ENCODE results near the gene STX2. TPM values are rescaled to one million over a fixed set of nuclear protein-coding genes. Genes with fewer than 3 reads are reported as not detected.

The STX2 gene
- total and polyA plus RNA-seq, 2 experiments from 2014 or later = 16.4 to 35.4 TPM

DNA sequence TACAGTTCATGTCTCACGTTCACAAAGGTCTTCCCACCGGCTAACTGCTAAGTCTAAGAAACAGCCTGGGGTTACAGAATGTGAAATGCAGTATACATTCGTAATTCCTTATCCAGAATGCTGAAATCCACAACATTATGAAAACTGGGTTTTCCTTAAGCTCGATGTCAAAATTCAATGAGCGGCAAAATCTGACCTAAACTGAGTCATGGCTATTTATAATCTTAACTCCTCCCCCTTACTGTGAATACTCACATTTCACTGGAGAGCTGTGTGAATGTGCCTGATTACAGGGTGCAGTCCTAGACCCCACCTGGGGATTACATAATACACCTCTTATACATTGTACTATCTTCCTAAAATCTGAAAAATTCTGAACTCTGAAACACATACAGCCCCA lies 35.3 kb downstream of the STX2 start:
- no peak overlapping the region for H2AFZ ChIP-seq
- Mint-ChIP-seq H3K4me3 (no peak overlapping the region), H3K9me3 (no peaks in the 10 kb centered on the region), H3K36me3 (ENCODE audit: low read depth) (peaks cover 47% of the 10 kb centered on the region), H3K27me3 (ENCODE audit: insufficient read depth, low read depth, poor library complexity) (peaks cover 2% of the 10 kb centered on the region), H3K4me1 (peaks cover 7% of the 10 kb centered on the region), H3K27ac (no peak overlapping the region)
- no peak for DNase-seq (ENCODE audit: low spot score)
- peaks cover 19% of the 10 kb centered on the region; the same call in 1 of the 2 replicates for H3K36me3 ChIP-seq (ENCODE audit: insufficient read depth)
- no peak overlapping the region for H3K4me3 ChIP-seq
- no peak overlapping the region for H3K4me2 ChIP-seq
- no peaks in the 10 kb centered on the region for H3K9me2 ChIP-seq (ENCODE audit: insufficient read depth)
- no peaks in the 10 kb centered on the region for H3K4me1 ChIP-seq (ENCODE audit: insufficient read depth)
- H3F3A ChIP-seq (replicated peaks; ENCODE audit: low read depth) = no peaks in the 10 kb centered on the region
- H3K27ac ChIP-seq (ENCODE audit: low read depth) = no peak overlapping the region
- no peaks in the 10 kb centered on the region for H3K79me2 ChIP-seq (replicated peaks; ENCODE audit: insufficient read depth)
- no peaks in the 10 kb centered on the region for H3K27me3 ChIP-seq (ENCODE audit: insufficient read depth)
- ATAC-seq = no peak
- H4K20me1 ChIP-seq (replicated peaks; ENCODE audit: insufficient read depth) = no peaks in the 10 kb centered on the region
- TF ChIP-seq EZH2 (IDR thresholded peaks at IDR 0.05; ENCODE audit: low read depth, unreplicated experiment) = no peak
- TF ChIP-seq, protein P1, sequence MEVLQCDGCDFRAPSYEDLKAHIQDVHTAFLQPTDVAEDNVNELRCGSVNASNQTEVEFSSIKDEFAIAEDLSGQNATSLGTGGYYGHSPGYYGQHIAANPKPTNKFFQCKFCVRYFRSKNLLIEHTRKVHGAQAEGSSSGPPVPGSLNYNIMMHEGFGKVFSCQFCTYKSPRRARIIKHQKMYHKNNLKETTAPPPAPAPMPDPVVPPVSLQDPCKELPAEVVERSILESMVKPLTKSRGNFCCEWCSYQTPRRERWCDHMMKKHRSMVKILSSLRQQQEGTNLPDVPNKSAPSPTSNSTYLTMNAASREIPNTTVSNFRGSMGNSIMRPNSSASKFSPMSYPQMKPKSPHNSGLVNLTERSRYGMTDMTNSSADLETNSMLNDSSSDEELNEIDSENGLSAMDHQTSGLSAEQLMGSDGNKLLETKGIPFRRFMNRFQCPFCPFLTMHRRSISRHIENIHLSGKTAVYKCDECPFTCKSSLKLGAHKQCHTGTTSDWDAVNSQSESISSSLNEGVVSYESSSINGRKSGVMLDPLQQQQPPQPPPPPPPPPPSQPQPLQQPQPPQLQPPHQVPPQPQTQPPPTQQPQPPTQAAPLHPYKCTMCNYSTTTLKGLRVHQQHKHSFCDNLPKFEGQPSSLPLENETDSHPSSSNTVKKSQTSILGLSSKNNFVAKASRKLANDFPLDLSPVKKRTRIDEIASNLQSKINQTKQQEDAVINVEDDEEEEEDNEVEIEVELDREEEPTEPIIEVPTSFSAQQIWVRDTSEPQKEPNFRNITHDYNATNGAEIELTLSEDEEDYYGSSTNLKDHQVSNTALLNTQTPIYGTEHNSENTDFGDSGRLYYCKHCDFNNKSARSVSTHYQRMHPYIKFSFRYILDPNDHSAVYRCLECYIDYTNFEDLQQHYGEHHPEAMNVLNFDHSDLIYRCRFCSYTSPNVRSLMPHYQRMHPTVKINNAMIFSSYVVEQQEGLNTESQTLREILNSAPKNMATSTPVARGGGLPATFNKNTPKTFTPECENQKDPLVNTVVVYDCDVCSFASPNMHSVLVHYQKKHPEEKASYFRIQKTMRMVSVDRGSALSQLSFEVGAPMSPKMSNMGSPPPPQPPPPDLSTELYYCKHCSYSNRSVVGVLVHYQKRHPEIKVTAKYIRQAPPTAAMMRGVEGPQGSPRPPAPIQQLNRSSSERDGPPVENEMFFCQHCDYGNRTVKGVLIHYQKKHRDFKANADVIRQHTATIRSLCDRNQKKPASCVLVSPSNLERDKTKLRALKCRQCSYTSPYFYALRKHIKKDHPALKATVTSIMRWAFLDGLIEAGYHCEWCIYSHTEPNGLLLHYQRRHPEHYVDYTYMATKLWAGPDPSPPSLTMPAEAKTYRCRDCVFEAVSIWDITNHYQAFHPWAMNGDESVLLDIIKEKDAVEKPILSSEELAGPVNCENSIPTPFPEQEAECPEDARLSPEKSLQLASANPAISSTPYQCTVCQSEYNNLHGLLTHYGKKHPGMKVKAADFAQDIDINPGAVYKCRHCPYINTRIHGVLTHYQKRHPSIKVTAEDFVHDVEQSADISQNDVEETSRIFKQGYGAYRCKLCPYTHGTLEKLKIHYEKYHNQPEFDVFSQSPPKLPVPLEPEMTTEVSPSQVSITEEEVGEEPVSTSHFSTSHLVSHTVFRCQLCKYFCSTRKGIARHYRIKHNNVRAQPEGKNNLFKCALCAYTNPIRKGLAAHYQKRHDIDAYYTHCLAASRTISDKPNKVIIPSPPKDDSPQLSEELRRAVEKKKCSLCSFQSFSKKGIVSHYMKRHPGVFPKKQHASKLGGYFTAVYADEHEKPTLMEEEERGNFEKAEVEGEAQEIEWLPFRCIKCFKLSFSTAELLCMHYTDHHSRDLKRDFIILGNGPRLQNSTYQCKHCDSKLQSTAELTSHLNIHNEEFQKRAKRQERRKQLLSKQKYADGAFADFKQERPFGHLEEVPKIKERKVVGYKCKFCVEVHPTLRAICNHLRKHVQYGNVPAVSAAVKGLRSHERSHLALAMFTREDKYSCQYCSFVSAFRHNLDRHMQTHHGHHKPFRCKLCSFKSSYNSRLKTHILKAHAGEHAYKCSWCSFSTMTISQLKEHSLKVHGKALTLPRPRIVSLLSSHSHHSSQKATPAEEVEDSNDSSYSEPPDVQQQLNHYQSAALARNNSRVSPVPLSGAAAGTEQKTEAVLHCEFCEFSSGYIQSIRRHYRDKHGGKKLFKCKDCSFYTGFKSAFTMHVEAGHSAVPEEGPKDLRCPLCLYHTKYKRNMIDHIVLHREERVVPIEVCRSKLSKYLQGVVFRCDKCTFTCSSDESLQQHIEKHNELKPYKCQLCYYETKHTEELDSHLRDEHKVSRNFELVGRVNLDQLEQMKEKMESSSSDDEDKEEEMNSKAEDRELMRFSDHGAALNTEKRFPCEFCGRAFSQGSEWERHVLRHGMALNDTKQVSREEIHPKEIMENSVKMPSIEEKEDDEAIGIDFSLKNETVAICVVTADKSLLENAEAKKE (CRISPR knock-in tag; IDR thresholded peaks at IDR 0.05) = no peak
- no peak for TF ChIP-seq POLR2AphosphoS5 (IDR thresholded peaks at IDR 0.05; ENCODE audit: low read depth)
- TF ChIP-seq, protein P2, sequence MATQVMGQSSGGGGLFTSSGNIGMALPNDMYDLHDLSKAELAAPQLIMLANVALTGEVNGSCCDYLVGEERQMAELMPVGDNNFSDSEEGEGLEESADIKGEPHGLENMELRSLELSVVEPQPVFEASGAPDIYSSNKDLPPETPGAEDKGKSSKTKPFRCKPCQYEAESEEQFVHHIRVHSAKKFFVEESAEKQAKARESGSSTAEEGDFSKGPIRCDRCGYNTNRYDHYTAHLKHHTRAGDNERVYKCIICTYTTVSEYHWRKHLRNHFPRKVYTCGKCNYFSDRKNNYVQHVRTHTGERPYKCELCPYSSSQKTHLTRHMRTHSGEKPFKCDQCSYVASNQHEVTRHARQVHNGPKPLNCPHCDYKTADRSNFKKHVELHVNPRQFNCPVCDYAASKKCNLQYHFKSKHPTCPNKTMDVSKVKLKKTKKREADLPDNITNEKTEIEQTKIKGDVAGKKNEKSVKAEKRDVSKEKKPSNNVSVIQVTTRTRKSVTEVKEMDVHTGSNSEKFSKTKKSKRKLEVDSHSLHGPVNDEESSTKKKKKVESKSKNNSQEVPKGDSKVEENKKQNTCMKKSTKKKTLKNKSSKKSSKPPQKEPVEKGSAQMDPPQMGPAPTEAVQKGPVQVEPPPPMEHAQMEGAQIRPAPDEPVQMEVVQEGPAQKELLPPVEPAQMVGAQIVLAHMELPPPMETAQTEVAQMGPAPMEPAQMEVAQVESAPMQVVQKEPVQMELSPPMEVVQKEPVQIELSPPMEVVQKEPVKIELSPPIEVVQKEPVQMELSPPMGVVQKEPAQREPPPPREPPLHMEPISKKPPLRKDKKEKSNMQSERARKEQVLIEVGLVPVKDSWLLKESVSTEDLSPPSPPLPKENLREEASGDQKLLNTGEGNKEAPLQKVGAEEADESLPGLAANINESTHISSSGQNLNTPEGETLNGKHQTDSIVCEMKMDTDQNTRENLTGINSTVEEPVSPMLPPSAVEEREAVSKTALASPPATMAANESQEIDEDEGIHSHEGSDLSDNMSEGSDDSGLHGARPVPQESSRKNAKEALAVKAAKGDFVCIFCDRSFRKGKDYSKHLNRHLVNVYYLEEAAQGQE (IDR thresholded peaks at IDR 0.05; ENCODE audit: unreplicated experiment) = no peak
- no peak for TF ChIP-seq EZH2phosphoT487 (IDR thresholded peaks at IDR 0.05; ENCODE audit: unreplicated experiment)
- no peak for TF ChIP-seq JUNB (IDR thresholded peaks at IDR 0.05; ENCODE audit: unreplicated experiment)
- no peak for TF ChIP-seq ZNF114 (CRISPR knock-in tag; IDR thresholded peaks at IDR 0.05)
- TF ChIP-seq ZNF331 (CRISPR knock-in tag; IDR thresholded peaks at IDR 0.05; ENCODE audit: low read depth) = no peak
- TF ChIP-seq CREB1 (CRISPR knock-in tag; IDR thresholded peaks at IDR 0.05; ENCODE audit: low read depth) = no peak
- TF ChIP-seq STAT1 (IDR thresholded peaks at IDR 0.05; ENCODE audit: unreplicated experiment) = no peak
- TF ChIP-seq NANOG (IDR thresholded peaks at IDR 0.05; ENCODE audit: borderline replicate concordance) = no peak
- TF ChIP-seq, protein P3, sequence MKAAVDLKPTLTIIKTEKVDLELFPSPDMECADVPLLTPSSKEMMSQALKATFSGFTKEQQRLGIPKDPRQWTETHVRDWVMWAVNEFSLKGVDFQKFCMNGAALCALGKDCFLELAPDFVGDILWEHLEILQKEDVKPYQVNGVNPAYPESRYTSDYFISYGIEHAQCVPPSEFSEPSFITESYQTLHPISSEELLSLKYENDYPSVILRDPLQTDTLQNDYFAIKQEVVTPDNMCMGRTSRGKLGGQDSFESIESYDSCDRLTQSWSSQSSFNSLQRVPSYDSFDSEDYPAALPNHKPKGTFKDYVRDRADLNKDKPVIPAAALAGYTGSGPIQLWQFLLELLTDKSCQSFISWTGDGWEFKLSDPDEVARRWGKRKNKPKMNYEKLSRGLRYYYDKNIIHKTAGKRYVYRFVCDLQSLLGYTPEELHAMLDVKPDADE (IDR thresholded peaks at IDR 0.05) = no peak

All from GM23338 (cell line).